ENCODE data around the gene PAGE2B. TPM values are rescaled to one million over a fixed set of nuclear protein-coding genes. Genes with fewer than 3 reads are reported as not detected.
A peak's percentile ranks its signal among the peaks of the same experiment; 100 is the strongest.
"Not testable (repeated sequence)": the region's sequence is repeated elsewhere in the genome, so short reads cannot be mapped to it uniquely, and the experiment has no call there.

The PAGE2B gene, protein sequence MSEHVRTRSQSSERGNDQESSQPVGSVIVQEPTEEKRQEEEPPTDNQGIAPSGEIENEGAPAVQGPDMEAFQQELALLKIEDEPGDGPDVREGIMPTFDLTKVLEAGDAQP
- total RNA-seq: not detected in 2 replicates

DNA sequence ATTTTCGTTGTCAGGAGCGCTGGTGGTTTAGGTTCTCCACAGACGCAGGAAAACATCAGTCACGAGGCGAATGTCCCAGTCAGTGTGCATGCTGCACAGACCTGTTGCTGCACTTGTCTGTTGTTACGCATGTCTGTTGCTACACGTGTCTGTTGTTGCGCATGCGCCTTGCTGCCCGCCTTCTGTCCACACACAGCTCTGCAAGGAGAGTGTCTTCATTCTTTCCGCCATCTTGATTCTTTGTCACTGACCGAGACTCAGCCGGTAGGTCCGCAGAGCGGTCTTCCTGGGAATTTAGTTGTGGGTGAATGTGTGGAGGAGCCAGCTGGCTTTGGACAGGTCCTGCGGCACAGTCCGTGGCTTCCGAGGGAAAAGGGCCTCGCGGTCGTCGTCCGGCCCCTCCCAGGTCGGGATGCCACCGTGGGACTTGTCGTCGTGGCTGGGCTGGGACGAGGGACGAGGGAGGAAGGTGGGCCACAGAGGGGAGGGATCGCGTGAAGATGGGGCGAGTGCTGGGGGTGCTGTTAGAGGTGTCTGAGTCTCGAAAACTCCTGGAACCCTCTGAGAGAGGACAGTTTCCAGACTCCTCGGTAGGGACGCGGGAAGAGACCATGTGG, at the start of gene PAGE2B:
PAGE2B (plus strand) TSS at position 180 of the 617 bp plus-strand sequence. CDS start 1,012 bp downstream, outside the sequence.
- DNase-seq (ENCODE audit: extremely low read depth, low read depth, low spot score): no peak

DNA sequence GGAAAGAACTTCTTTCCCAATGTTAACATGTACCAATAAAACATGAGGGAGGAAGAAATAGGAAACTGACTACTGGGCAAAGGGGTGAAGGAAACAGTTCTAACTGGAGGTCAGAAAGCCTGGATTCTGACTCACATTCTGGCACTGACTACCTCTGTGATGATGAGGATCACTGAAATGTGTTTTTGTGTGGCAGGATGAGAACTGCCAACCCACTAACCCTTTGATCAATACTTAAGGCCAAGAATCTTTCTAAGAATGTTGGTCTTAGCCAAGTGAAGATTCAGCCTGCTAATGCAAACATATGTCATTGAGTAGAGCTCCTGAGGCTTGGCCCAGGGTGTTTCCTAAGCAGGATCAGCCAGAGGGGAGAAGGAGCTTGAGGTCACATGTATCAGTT, 48.7 kb upstream of the PAGE2B start:
- no peak for DNase-seq (ENCODE audit: extremely low read depth, low read depth, low spot score)

DNA sequence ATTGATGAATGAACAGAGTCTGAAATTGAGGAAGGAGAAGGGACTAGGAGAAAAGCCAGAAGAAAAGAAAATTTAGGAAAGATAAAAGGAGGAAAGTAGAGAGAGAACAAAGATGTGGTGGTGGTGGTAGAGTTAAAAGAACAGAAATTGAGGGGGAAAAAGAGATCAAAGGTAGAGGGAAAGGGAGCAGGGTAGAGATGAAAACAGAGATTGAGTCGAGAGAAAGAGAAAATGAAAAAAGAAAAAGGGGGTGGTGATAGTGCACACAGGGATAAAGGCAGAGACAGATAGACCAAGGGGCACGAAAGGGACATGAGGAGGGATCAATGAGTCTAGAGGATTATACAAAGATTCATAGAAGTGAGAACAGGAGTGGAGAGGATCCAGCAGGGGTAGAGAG, 48.0 kb upstream of the PAGE2B start:
- no peak for DNase-seq (ENCODE audit: extremely low read depth, low read depth, low spot score)

DNA sequence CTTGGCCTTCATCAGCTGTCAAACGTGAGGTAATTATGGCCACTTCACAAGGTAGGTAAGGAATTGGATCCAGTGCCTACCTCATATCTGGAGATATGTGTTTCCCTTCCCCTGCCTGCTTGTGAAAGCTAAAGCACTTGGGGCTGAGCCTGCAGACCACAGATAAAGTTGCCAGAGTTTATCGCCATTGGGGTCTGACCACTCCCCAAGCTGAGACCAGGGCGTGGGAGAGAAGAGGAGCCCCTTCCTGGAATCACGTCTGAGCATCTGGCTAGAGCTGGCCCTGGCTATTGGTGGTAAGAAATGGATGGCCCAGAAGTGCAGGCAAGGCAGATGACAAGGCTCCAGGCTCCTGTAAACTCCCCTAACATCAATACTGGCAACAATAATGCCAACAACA, 46.8 kb upstream of the PAGE2B start:
- no peak for DNase-seq (ENCODE audit: extremely low read depth, low read depth, low spot score)

DNA sequence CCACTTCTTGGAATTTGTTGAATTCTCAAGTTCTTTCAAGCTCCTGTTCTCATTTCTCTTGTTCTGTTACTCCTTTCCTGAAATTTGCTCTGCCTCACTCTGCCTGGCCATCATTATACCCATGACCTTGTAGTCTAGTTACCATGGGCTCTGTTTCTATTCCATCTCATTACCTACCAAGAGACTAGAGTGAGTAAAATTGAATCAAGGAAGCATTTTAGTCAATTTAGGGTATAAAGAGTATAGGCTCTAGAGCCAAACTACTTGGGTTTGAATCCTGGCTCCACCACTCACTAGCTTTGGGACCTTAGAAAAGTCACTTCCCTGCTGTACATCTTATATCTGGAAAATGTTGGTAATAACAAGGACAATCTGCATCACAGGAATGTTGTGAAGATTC, 46.2 kb upstream of the PAGE2B start:
- DNase-seq (ENCODE audit: extremely low read depth, low read depth, low spot score): no peak

DNA sequence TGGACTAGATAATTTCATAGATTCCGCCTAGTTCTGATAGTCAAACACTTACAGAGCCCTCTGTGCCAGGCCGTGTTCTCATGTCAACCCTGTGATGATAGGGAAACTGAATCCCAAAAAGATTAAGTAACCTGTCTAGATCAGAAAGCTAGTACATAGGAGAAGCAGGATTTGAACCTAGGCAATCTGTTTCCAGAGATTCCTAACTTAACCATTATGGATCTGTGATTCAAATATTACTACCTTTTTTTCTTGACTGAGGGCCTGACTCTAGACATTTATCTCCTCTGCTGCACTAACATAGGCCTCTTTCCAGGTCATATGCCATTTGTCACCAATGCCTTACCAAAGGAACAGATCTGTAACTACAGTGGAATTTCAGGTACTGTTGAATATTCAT, 45.5 kb upstream of the PAGE2B start:
- no peak for DNase-seq (ENCODE audit: extremely low read depth, low read depth, low spot score)

DNA sequence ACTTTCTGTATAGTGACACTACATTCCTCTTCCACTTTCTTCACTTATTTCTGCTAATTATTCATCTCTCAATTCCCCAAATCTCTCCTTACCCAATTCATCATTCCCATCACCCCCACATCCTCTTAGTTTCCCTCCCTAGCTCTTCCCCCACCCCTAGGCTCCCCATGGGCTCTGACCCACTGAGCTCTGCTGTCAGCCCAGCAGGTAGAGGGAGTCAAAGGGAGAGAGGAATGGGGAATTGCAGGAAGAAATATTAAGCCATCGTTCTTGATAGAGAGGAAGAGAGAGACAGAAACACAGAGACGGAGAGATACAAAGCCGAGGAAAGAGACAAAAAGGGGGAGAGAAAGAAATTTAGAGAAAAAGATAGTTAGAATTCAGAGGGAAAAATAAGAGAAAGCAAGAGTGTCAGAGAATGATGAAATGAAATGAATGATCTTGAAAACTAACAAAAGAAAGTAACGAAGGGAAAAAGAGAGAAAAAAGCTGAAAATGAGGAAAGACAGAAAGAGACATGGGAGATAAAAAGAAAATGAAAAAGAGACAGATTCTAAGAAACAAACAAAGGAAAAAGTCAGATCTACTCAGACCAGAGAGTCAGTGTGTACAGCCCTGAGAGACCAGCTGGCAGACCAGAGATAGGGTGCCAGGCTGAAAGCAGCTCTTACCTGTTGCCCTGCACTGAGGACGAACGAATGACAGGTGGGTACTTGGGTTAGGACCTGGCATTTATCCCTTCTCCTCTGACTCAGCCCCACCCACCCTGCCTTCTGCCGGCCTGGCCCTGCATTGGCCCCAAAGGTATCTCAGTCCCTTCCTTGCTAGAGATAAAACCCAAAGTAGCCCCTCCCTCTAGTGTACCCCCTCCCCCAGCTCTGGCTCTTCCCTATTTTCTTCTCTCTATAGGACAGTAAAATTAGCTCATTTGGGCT, 44.3 kb upstream of the PAGE2B start, which contains the start of gene ALAS2:
ALAS2 (minus strand) TSS at position 707 of the 935 bp plus-strand sequence. CDS start 4,977 bp downstream, outside the sequence.
- DNase-seq (ENCODE audit: extremely low read depth, low read depth, low spot score): no peak

DNA sequence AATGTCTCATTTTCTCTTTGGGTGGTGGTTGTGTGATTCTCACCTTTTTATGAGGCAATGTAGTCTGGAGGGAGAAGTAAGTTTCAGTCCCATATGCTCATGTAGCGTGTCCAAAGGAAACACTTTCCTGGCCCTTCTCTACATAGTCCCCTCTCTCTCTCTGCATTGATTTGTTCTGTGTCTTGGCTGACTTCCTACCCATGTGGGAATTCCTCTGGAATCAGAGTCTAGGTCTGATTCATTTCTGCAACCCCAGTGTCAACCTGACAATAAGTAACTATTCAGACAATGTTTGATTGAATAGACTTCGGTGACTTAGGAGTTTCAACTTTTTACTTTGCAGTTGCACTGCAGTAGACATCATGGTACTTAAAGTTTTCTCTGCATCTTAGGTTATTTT, 41.4 kb upstream of the PAGE2B start:
- DNase-seq (ENCODE audit: extremely low read depth, low read depth, low spot score): no peak

DNA sequence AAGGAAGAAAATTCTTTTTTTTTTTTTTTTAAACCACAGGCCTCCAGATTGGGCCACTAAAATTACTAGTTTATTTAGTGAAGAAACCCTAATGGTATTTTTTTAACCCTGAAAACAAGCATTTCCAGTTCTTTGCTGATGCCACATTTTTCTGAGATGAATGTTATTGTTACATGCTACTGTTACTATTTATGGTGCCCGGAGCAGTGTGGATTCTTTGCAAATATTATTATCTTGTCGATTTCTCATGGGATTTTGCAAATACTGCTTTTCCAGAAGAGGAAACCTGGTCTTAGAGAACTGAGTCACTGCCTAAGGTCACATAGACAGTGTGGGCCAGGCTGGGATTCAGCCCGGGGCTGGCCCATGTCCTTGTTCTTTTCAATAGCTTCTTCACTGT, 35.4 kb upstream of the PAGE2B start:
- DNase-seq (ENCODE audit: extremely low read depth, low read depth, low spot score): no peak

DNA sequence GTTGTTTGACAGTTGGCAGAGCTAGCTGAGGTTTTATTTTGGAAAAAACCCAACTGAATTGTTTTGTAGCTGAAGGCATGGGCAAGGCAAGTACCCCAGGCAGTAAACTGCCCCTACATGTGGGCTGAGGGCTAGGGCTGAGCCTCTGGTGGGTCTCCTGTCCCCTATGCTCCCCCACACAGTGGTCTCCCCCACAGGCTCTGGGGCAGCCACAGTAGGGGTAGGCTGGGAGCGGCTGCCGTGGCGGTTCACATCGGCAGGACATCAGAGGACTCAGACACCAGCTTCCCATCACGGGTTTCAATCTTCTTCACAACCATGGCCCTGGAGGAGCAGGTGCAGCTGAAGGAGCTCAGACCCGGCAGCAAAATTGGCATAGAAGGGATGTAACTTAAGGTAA, 33.3 kb upstream of the PAGE2B start:
- no peak for DNase-seq (ENCODE audit: extremely low read depth, low read depth, low spot score)

DNA sequence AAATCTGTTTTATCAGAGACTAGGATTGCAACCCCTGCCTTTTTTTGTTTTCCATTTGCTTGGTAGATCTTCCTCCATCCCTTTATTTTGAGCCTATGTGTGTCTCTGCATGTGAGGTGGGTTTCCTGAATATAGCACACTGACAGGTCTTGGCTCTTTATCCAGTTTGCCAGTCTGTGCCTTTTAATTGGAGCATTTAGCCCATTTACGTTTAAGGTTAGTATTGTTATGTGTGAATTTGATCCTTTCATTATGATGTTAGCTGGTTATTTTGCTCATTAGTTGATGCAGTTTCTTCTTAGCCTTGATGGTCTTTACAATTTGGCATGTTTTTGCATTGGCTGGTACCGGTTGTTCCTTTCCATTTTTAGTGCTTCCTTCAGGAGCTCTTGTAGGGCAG, 24.2 kb upstream of the PAGE2B start:
- DNase-seq (ENCODE audit: extremely low read depth, low read depth, low spot score): not testable (repeated sequence)

DNA sequence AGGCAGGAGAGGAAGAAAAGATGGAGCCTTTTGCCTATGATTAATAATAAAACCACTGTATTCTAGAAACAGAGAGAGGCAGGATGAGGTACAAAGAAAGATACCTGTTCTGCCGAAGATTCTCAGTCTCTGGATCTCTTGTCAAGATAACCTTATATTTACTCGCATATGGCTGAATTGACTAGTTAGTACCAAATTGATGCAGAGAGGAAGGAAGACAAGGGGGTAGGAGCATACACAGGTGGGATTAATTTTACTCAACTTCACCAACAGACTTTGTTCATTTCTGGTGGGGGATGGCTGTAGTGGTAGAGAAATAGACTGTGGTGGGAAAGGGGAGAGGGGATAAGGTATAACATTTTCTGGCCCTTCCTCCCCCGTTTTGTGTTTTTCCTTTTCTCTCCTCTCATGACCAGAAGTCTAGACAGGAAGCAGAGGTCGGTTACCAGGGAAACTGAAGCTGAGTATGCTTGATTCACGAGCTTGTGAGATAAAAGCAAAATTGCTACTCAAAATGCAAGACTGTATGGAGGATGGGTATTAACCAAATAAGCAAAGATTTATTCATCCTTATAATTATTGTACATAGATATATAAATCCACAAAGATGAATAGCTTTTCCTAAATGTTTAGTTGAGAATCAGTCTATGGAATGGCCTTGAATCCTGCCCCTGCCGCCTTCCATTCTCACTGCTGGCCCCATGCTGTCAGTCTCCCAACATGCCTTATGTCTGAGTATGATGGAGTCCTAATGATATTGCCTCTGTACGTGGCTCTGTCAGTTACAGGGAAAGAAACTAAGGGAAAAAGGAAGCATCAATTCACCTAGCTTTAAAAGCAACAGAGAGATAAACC, 17.8 kb upstream of the PAGE2B start:
- DNase-seq (ENCODE audit: extremely low read depth, low read depth, low spot score): peak; percentile 20

DNA sequence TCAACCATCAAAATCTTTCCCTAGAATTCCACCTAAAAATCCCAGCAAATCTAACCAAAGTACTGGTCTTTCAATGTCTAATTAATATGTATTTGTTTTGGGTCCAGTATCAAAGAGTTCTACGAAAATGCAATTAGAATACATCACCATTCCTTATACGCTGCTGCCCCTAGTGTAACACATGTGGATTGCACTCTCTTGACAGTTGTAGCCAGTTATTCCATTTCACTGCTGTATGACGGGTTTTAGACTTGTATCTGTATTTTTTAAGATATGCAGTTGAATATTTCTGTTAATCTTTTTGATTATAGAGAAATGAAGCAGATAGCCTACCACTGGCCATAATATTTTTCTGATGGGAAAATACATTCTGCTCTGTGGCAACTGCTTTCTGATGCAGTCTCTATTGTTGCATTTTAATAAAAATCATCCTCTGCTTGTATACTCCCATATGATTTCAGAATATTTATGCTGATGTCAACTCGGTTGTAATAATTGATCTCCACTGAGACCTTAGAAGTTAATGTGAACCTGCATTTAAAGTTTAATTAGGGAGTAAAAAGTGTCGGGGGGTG, 17.1 kb upstream of the PAGE2B start:
- peak; percentile 25 for DNase-seq (ENCODE audit: extremely low read depth, low read depth, low spot score)

DNA sequence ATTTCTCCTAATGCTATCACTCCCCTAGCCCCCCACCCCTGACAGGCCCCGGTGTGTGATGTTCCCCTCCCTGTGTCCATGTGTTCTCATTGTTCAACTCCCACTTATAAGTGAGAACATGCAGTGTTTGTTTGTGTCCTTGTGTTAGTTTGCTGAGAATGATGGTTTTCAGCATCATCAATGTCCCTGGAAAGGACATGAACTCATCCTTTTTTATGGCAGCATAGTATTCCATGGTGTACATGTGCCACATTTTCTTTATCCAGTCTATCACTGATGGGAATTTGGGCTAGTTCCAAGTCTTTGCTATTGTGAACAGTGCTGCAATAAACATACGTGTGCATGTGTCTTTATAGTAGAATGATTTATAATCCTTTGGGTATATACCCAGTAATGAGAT, 7.7 kb upstream of the PAGE2B start:
- DNase-seq (ENCODE audit: extremely low read depth, low read depth, low spot score): not testable (repeated sequence)

DNA sequence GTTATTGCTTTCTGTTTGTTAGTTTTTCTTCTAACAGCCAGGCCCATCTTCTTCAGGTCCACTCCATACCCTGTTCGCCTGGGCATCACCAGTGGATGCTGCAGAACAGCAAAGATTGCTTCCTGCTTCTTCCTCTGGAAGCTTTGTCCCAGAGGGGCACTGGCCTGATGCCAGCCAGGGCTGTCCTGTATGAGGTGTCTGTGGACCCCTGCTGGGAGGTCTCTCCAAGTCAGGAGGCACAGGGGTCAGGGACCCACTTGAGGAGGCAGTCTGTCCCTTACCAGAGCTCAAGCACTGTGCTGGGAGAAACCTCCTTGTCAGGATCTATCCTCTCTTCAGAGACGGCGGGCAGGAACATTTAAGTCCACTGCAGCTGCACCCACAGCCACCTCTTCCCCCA, 2.5 kb upstream of the PAGE2B start:
- DNase-seq (ENCODE audit: extremely low read depth, low read depth, low spot score): no peak

DNA sequence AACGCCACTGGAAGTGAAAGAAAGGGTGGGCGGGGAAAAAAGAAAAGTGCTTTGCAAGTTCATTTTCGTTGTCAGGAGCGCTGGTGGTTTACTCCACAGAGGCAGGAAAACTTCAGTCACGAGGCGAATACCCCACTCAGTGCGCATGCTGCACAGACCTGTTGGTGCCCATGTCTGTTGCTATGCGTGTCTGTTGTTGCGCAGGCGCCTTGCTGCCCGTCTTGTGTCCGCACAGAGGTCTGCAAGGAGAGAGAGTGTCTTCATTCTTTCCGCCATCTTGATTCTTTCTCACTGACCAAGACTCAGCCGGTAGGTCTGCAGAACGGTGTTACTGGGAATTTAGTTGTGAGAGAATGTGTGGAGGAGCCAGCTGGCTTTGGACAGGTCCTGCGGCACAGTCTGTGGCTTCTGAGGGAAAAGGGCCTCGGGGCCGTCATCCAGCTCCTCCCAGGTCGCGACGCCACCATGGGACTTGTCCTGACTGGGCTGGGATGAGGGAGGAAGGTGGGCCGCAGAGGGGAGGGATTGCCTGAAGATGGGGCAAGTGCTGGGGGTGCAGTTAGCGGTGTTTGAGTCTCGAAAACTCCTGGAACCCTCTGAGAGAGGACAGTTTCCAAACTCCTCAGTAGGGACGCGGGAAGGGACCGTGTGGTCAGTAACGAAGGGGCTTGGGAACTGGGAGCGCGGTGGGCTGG, 14.1 kb downstream of the PAGE2B start, which contains the start of gene PAGE2:
PAGE2 (plus strand) TSS at position 224 of the 695 bp plus-strand sequence. CDS start 1,003 bp downstream, outside the sequence.
- no peak for DNase-seq (ENCODE audit: extremely low read depth, low read depth, low spot score)

DNA sequence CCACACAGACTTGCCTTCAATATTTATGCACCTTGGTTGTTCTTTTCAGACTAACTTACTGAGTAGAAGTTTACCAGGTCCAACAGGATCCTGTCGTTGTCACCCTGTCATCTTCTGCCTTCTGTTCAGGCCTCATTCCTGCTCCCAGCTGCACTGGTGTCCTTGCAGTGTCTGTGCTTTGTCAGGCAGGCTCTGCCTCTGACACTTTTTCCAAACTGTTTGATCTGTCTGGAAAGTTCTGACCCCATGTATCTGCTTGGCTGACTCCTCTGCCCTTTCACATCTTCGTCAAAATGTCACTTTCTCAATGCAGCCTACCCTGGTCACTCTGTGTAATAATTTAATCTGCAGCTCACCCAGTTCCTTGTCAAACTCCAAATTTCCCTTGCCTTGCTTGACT, 23.9 kb downstream of the PAGE2B start:
- no peak for DNase-seq (ENCODE audit: extremely low read depth, low read depth, low spot score)

DNA sequence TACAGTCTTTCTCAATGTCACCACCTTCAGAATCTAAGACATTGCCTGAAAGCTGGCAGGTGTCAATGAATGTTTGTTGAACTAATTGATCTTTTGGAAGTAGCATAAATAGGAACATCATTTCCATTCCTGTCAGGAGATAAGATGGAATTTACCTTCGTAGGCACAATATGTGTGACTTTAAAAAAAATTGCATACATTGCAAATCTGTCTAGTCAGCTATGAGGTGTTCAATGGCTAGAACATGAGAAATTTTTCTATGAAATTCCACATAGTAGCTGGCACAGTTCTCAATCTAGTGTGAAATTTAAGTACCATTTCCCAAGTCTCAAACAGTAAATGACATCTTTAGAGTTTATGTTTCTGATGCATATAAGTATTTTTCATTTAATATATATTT, 24.3 kb downstream of the PAGE2B start:
- no peak for DNase-seq (ENCODE audit: extremely low read depth, low read depth, low spot score)

DNA sequence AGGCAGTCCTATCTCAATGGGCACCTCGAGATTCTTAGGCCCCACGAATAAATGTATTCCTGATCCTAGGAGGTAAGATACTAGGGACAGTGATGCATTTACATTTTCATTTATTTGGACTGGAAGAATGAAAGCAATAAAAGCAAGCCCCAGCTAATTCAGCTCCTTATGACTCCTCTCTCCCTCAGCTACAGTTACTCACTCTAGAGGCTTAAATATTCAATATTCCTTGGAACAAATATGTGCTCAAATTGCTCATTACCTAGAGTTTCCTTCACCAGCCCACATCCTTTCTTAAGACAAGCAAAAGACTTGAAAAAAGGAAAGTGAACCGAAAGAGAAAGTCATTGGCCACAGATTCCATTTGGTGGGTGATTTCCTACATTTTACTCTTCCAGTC, 27.9 kb downstream of the PAGE2B start:
- no peak for DNase-seq (ENCODE audit: extremely low read depth, low read depth, low spot score)

DNA sequence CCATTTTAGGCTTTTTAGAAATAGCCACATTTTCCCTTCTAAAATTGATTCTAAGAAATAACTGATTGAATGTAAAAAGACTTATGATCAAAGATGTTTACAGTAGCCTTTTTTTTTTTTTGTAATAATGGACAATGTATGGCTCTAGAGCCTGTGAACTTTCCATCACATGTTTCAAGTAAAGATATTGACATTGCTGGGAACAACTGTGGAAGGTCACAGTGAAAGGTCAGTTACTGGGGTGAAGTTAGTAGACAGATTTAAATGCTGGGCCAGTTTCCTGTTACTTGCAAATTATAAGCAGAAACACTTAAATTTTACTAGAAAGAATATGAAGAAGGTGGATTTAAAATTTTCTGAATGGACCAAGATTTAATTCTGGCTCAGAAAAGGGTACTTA, 32.4 kb downstream of the PAGE2B start:
- DNase-seq (ENCODE audit: extremely low read depth, low read depth, low spot score): no peak
